HCT116 (cell line): Measurements from ENCODE around the gene HDAC11. TPM values are rescaled to one million over a fixed set of nuclear protein-coding genes. Genes with fewer than 3 reads are reported as not detected.

Experiments
- ATAC-seq: fragments of 200-7000 bp; cut with Tn5 transposase; 2 replicates; pipeline ENCODE4 v1.9.1; 2020; ENCODE audit warnings: mild to moderate bottlenecking, moderate library complexity
- BruUV-seq: library from RNA; stranded (reverse); fragments of 400-500 nt; replicated peaks from 2 replicates; lab custom pipeline; 2021; lab: Mats Ljungman, UMichigan
- CTCF ChIA-PET: fragments of 300-600 bp; sonication (Branson Sonifier 250); formaldehyde crosslinking; loops from one replicate; lab custom pipeline; 2021; ENCODE audit warnings: antibody characterized with exemption; lab: Charles Lee
- POLR2A ChIA-PET: fragments of 300-600, 350-600 bp; sonication (Branson Sonifier 250); formaldehyde crosslinking; loops from one replicate; lab custom pipeline; 2021; ENCODE audit warnings: antibody characterized with exemption; lab: Charles Lee
- RAD21 ChIA-PET, 2 experiments: fragments of 300-600 bp; sonication (Branson Sonifier 250); formaldehyde crosslinking; loops; one replicate each; lab custom pipeline; 2023; ENCODE audit warnings: low total read pairs in 2 of 2; ENCODE audit not compliant: uncharacterized antibody in 2 of 2, unreplicated experiment in 2 of 2, low non-redundant PET in 1 of 2; lab: Charles Lee
- DNase-seq: peaks from one replicate; pipeline ENCODE4 v3.0.0-alpha.2; 2010; ENCODE audit warnings: low read depth, low spot score
- H2AFZ ChIP-seq: fragments of 200-600 bp; shearing (Covaris generic), sonication (generic); 2 replicates; pipeline ENCODE4 v1.6.1; 2017; ENCODE audit warnings: low read depth, mixed run types, mixed read lengths, antibody characterized with exemption, low read length; ENCODE audit not compliant: poor library complexity, severe bottlenecking
- H3K27ac ChIP-seq: 2 replicates; pipeline ENCODE4 v1.5.1; 2012; ENCODE audit warnings: low read depth, low read length
- H3K27me3 ChIP-seq: fragments of 200-600 bp; sonication (generic); 2 replicates; pipeline ENCODE4 v1.6.1; 2016; ENCODE audit warnings: mixed run types, low read length, mixed read lengths; ENCODE audit not compliant: insufficient read depth
- H3K36me3 ChIP-seq, 2 experiments: fragments of 200-500 bp in 1 of 2; fragments of 200-600 bp in 1 of 2; sonication (Bioruptor generic) in 1 of 2; sonication (generic) in 1 of 2; 2 replicates each; pipeline versions ENCODE4 v1.5.1 to v1.6.1; 2014 to 2016; ENCODE audit warnings: low read length in 2 of 2, inconsistent platforms in 1 of 2, mixed read lengths in 1 of 2, mixed run types in 1 of 2; ENCODE audit not compliant: insufficient read depth in 2 of 2, control insufficient read depth in 1 of 2
- H3K4me1 ChIP-seq, 2 experiments: fragments of 200-600 bp in 1 of 2; sonication (generic) in 1 of 2; 2 replicates each; pipeline versions ENCODE4 v1.5.1 to v1.6.1; 2012 to 2017; ENCODE audit warnings: low read length in 2 of 2, inconsistent platforms in 1 of 2, mild to moderate bottlenecking in 1 of 2, mixed read lengths in 1 of 2, mixed run types in 1 of 2, moderate library complexity in 1 of 2; ENCODE audit not compliant: insufficient read depth in 2 of 2, control insufficient read depth in 1 of 2
- H3K4me2 ChIP-seq: fragments of 200-600 bp; sonication (generic); 2 replicates; pipeline ENCODE4 v1.6.1; 2017; ENCODE audit warnings: mixed run types, low read length, mixed read lengths
- H3K4me3 ChIP-seq, 2 experiments: fragments of 200-600 bp in 1 of 2; sonication (generic) in 1 of 2; replicated peaks in 1 of 2; 2 replicates each; pipeline ENCODE4 v1.5.1; 2011 to 2016; ENCODE audit warnings: low read length in 2 of 2, control low read depth in 1 of 2, low read depth in 1 of 2, mild to moderate bottlenecking in 1 of 2, mixed read lengths in 1 of 2, mixed run types in 1 of 2
- H3K79me2 ChIP-seq: fragments of 200-600 bp; sonication (generic); 2 replicates; pipeline ENCODE4 v1.6.1; 2017; ENCODE audit warnings: mild to moderate bottlenecking, mixed run types, low read length, moderate library complexity, mixed read lengths; ENCODE audit not compliant: insufficient read depth
- H3K9ac ChIP-seq: fragments of 200-600 bp; sonication (generic); 2 replicates; pipeline ENCODE4 v1.6.1; 2016; ENCODE audit warnings: low read length, mixed read lengths
- H3K9me2 ChIP-seq: fragments of 200-600 bp; sonication (generic), shearing (Covaris generic); 2 replicates; pipeline ENCODE4 v1.6.1; 2017; ENCODE audit warnings: mixed run types, mild to moderate bottlenecking, moderate library complexity; ENCODE audit not compliant: insufficient read depth
- H3K9me3 ChIP-seq, 2 experiments: fragments of 200-500 bp in 1 of 2; fragments of 200-600 bp in 1 of 2; sonication (Bioruptor generic) in 1 of 2; sonication (generic) in 1 of 2; 2 replicates each; pipeline ENCODE4 v1.6.1; 2014 to 2017; ENCODE audit warnings: low read length in 2 of 2, mixed read lengths in 2 of 2, inconsistent platforms in 1 of 2, low read depth in 1 of 2, mild to moderate bottlenecking in 1 of 2, mixed run types in 1 of 2, moderate library complexity in 1 of 2; ENCODE audit not compliant: control insufficient read depth in 1 of 2, insufficient read depth in 1 of 2
- H4K20me1 ChIP-seq: fragments of 200-600 bp; sonication (generic), shearing (Covaris generic); 2 replicates; pipeline ENCODE4 v1.6.1; 2017; ENCODE audit warnings: mixed run types, mild to moderate bottlenecking, moderate library complexity; ENCODE audit not compliant: insufficient read depth
- EGR1 ChIP-seq: IDR thresholded peaks from 2 replicates; pipeline ENCODE4 v1.6.1; 2012; ENCODE audit warnings: low read depth
- ELF1 ChIP-seq: IDR thresholded peaks from 2 replicates; pipeline ENCODE4 v1.6.1; 2012; ENCODE audit warnings: low read depth, borderline replicate concordance
- EZH2 ChIP-seq: fragments of 200-600 bp; sonication (generic); IDR thresholded peaks from 2 replicates; pipeline ENCODE4 v1.6.1; 2017; ENCODE audit warnings: antibody characterized with exemption, mixed run types
- EZH2phosphoT487 ChIP-seq: fragments of 200-600 bp; IDR thresholded peaks from 2 replicates; pipeline ENCODE4 v1.6.1; 2018; ENCODE audit warnings: antibody characterized with exemption, borderline replicate concordance
- FOSL1 ChIP-seq: IDR thresholded peaks from 2 replicates; pipeline ENCODE4 v1.6.1; 2012; ENCODE audit warnings: low read depth
- POLR2A ChIP-seq: IDR thresholded peaks from 2 replicates; pipeline ENCODE4 v1.7.0; 2011; ENCODE audit warnings: borderline replicate concordance; ENCODE audit not compliant: insufficient read depth, insufficient read length; ENCODE audit errors: extremely low read depth
- RAD21 ChIP-seq: IDR thresholded peaks from 2 replicates; pipeline ENCODE4 v1.6.1; 2012; ENCODE audit warnings: low read depth, mild to moderate bottlenecking
- SIN3A ChIP-seq: IDR thresholded peaks from 2 replicates; pipeline ENCODE4 v1.6.1; 2012; ENCODE audit warnings: low read depth
- SP1 ChIP-seq: IDR thresholded peaks from 2 replicates; pipeline ENCODE4 v1.6.1; 2012; ENCODE audit warnings: low read depth
- SRF ChIP-seq: IDR thresholded peaks from 2 replicates; pipeline ENCODE4 v1.6.1; 2012; ENCODE audit warnings: low read depth
- YY1 ChIP-seq: IDR thresholded peaks from 2 replicates; pipeline ENCODE4 v1.6.1; 2011; ENCODE audit warnings: low read length, low read depth, moderate library complexity, mild to moderate bottlenecking; ENCODE audit not compliant: insufficient replicate concordance; ENCODE audit errors: extremely low read depth
- ZFX ChIP-seq: fragments of 450-650 bp; IDR thresholded peaks from 2 replicates; pipeline ENCODE4 v1.6.1; 2017
- ZNF274 ChIP-seq: fragments of 200-500 bp; sonication (Bioruptor generic); IDR thresholded peaks from 2 replicates; pipeline ENCODE4 v1.6.1; 2014; ENCODE audit warnings: mild to moderate bottlenecking, low read depth, low read length, inconsistent platforms
- intact Hi-C: fragments of 100-400 bp; cut with micrococcal nuclease; formaldehyde crosslinking; loops from 2 replicates; pipeline ENCODE4 v1.10.0; 2022
- total RNA-seq: library from RNA; stranded (reverse); gene quantifications from one replicate; pipeline ENCODE4 v1.2.1, GENCODE V29; 2021; ENCODE audit not compliant: unreplicated experiment
- TF ChIP-seq, protein P1 (sequence below): IDR thresholded peaks from 2 replicates; pipeline ENCODE4 v1.6.1; 2012
- TF ChIP-seq, protein P2 (sequence below), 3 experiments: fragments of 200-600 bp in 1 of 3; sonication (generic) in 1 of 3; IDR thresholded peaks in 2 of 3; conservative IDR thresholded peaks in 1 of 3; 2 replicates each; pipeline ENCODE4 v1.5.1; 2012 to 2017; ENCODE audit warnings: low read depth in 2 of 3, low read length in 2 of 3, antibody characterized with exemption in 1 of 3, borderline replicate concordance in 1 of 3, control low read depth in 1 of 3, mild to moderate bottlenecking in 1 of 3, mixed read lengths in 1 of 3, mixed run types in 1 of 3, moderate library complexity in 1 of 3; ENCODE audit not compliant: insufficient read depth in 1 of 3

The HDAC11 gene
- total RNA-seq, 1 experiment from 2014 or later: 16.1 TPM

GRCh38 chr3:13462125-13462629, 17.9 kb upstream of the HDAC11 start:
- BruUV-seq: no TSS peak
- H3K36me3 ChIP-seq: no peaks in the 10 kb centered on the region
- intact Hi-C loops: no loop called here
- H3K9me2 ChIP-seq: no peaks in the 10 kb centered on the region
- H3K79me2 ChIP-seq: no peaks in the 10 kb centered on the region
- no peak overlapping the region for H3K4me2 ChIP-seq
- no peak overlapping the region for H2AFZ ChIP-seq
- TF ChIP-seq, protein P1, sequence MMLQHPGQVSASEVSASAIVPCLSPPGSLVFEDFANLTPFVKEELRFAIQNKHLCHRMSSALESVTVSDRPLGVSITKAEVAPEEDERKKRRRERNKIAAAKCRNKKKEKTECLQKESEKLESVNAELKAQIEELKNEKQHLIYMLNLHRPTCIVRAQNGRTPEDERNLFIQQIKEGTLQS: no peak
- TF ChIP-seq POLR2A (no peak), FOSL1 (no peak), RAD21 (no peak), EZH2phosphoT487 (no peak), ELF1 (no peak), ZNF274 (no peak), SIN3A (no peak), ZFX (no peak), EZH2 (no peak), SRF (no peak), YY1 (no peak), EGR1 (no peak), SP1 (no peak)
- TF ChIP-seq, protein P2, sequence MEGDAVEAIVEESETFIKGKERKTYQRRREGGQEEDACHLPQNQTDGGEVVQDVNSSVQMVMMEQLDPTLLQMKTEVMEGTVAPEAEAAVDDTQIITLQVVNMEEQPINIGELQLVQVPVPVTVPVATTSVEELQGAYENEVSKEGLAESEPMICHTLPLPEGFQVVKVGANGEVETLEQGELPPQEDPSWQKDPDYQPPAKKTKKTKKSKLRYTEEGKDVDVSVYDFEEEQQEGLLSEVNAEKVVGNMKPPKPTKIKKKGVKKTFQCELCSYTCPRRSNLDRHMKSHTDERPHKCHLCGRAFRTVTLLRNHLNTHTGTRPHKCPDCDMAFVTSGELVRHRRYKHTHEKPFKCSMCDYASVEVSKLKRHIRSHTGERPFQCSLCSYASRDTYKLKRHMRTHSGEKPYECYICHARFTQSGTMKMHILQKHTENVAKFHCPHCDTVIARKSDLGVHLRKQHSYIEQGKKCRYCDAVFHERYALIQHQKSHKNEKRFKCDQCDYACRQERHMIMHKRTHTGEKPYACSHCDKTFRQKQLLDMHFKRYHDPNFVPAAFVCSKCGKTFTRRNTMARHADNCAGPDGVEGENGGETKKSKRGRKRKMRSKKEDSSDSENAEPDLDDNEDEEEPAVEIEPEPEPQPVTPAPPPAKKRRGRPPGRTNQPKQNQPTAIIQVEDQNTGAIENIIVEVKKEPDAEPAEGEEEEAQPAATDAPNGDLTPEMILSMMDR (IDR thresholded peaks at IDR 0.05 in 2 of 3, conservative IDR thresholded peaks at IDR 0.05 in 1 of 3; ENCODE audit: borderline replicate concordance in 1 of 3, insufficient read depth in 1 of 3, low read depth in 2 of 3, low read length in 2 of 3): no peak
- ChIA-PET CTCF (interaction anchor here (1.0 to 3.8 kb wide), 6 partner anchors 9 to 370 kb away, joined by 3 to 18 read pairs (median 6); partner anchors contain the start of gene HDAC11), RAD21 (interaction anchor here in 1 of 2 experiments (1.2 kb wide), 1 partner anchor 370 kb away, joined by 3 read pairs; no protein-coding TSS in a partner anchor), POLR2A (no interaction called here)
- no peaks in the 10 kb centered on the region for H4K20me1 ChIP-seq
- H3K27ac ChIP-seq: no peak overlapping the region
- DNase-seq (no peak), ATAC-seq (0 out of 2 replicates have a peak, but pooled peaks have one; percentile 7)
- no peak overlapping the region for H3K9ac ChIP-seq
- H3K4me3 ChIP-seq: no peak overlapping the region
- H3K27me3 ChIP-seq: no peaks in the 10 kb centered on the region
- H3K9me3 ChIP-seq: no peaks in the 10 kb centered on the region
- peaks cover 2 to 8% of the 10 kb centered on the region in 2 experiments; a peak in 3 of 4 replicates for H3K4me1 ChIP-seq
